GM12878 (cell line): ENCODE data around the gene LRSAM1.

Experiments
- CREB1 ChIP-seq: IDR thresholded peaks from 2 replicates; pipeline ENCODE4 v1.6.1; 2012; ENCODE audit warnings: low read depth, mild to moderate bottlenecking, inconsistent platforms
- EP300 ChIP-seq, 2 experiments: fragments of 150-350 bp in 1 of 2; IDR thresholded peaks; 2 replicates each; pipeline ENCODE4 v1.6.1; 2011 to 2012; ENCODE audit warnings: low read depth in 2 of 2, low read length in 2 of 2, borderline replicate concordance in 1 of 2, improper control_type of control experiment in 1 of 2, inconsistent platforms in 1 of 2; ENCODE audit not compliant: control insufficient read depth in 1 of 2
- GABPA ChIP-seq: IDR thresholded peaks from 2 replicates; pipeline ENCODE4 v1.6.1; 2014; ENCODE audit warnings: antibody characterized with exemption, low read depth, mild to moderate bottlenecking, inconsistent platforms
- MTA3 ChIP-seq: IDR thresholded peaks from 2 replicates; pipeline ENCODE4 v1.6.1; 2012; ENCODE audit warnings: low read length, inconsistent platforms, borderline replicate concordance
- POLR2A ChIP-seq: IDR thresholded peaks from 2 replicates; pipeline ENCODE4 v1.6.1; 2011; ENCODE audit warnings: low read depth, mild to moderate bottlenecking, low read length
- RCOR1 ChIP-seq: conservative IDR thresholded peaks from 2 replicates; pipeline ENCODE4 v1.6.1; 2012; ENCODE audit warnings: low read depth, low read length, improper control_type of control experiment
- SMC3 ChIP-seq: IDR thresholded peaks from 2 replicates; pipeline ENCODE4 v1.6.1; 2011; ENCODE audit warnings: low read length, improper control_type of control experiment, borderline replicate concordance
- SREBF1 ChIP-seq: IDR thresholded peaks from 2 replicates; pipeline ENCODE4 v1.6.1; 2012; ENCODE audit warnings: mild to moderate bottlenecking, low read length
- ZNF274 ChIP-seq: IDR thresholded peaks from one replicate; pipeline ENCODE4 v1.8.0; 2011; ENCODE audit not compliant: insufficient read length, insufficient read depth
- TF ChIP-seq, protein P1 (sequence below), 3 experiments: IDR thresholded peaks in 2 of 3; conservative IDR thresholded peaks in 1 of 3; 2 replicates each; pipeline ENCODE4 v1.5.1; 2011; ENCODE audit warnings: low read depth in 3 of 3, low read length in 3 of 3, mild to moderate bottlenecking in 3 of 3, control low read depth in 2 of 3, moderate library complexity in 2 of 3, inconsistent platforms in 1 of 3, mixed read lengths in 1 of 3; ENCODE audit not compliant: control insufficient read depth in 2 of 3, insufficient read depth in 1 of 3; ENCODE audit errors: extremely low read depth in 1 of 3
- TF ChIP-seq, protein P2 (sequence below): IDR thresholded peaks from 2 replicates; pipeline ENCODE4 v1.6.1; 2012; ENCODE audit warnings: low read depth, low read length, improper control_type of control experiment
- TF ChIP-seq, protein P3 (sequence below): fragments of 450-650 bp; IDR thresholded peaks from 2 replicates; pipeline ENCODE4 v1.6.1; 2014; ENCODE audit warnings: mild to moderate bottlenecking

DNA sequence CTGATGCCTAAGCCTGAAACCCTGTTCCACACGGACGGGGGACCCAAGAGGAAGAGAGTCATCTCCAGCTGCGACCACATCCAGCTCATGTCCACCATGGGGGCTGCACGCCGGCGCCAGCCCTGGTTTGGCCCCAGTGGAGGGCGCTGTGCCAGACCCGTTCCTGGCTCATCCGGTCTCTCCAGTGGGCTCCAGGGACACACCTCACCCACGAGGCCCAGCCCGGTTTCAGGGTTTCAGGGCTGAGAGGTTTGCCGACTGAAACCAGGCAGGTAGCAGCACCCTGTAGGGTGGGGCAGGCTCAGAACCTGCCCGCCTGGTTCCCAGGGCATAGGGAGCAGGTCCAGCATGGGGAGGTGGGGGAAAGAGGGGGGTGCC, 89.3 kb downstream of the LRSAM1 start:
- TF ChIP-seq MTA3 (no peak), POLR2A (no peak), SMC3 (no peak), CREB1 (no peak), GABPA (no peak), SREBF1 (no peak), RCOR1 (no peak), ZNF274 (no peak), EP300 (IDR thresholded peaks at IDR 0.05; ENCODE audit: borderline replicate concordance in 1 of 2, control insufficient read depth in 1 of 2, low read depth in 2 of 2, low read length in 2 of 2) (no peak)
- TF ChIP-seq, protein P1, sequence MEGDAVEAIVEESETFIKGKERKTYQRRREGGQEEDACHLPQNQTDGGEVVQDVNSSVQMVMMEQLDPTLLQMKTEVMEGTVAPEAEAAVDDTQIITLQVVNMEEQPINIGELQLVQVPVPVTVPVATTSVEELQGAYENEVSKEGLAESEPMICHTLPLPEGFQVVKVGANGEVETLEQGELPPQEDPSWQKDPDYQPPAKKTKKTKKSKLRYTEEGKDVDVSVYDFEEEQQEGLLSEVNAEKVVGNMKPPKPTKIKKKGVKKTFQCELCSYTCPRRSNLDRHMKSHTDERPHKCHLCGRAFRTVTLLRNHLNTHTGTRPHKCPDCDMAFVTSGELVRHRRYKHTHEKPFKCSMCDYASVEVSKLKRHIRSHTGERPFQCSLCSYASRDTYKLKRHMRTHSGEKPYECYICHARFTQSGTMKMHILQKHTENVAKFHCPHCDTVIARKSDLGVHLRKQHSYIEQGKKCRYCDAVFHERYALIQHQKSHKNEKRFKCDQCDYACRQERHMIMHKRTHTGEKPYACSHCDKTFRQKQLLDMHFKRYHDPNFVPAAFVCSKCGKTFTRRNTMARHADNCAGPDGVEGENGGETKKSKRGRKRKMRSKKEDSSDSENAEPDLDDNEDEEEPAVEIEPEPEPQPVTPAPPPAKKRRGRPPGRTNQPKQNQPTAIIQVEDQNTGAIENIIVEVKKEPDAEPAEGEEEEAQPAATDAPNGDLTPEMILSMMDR (IDR thresholded peaks at IDR 0.05 in 2 of 3, conservative IDR thresholded peaks at IDR 0.05 in 1 of 3; ENCODE audit: control insufficient read depth in 2 of 3, extremely low read depth in 1 of 3, insufficient read depth in 1 of 3, low read depth in 3 of 3, low read length in 3 of 3): no peak
- TF ChIP-seq, protein P2, sequence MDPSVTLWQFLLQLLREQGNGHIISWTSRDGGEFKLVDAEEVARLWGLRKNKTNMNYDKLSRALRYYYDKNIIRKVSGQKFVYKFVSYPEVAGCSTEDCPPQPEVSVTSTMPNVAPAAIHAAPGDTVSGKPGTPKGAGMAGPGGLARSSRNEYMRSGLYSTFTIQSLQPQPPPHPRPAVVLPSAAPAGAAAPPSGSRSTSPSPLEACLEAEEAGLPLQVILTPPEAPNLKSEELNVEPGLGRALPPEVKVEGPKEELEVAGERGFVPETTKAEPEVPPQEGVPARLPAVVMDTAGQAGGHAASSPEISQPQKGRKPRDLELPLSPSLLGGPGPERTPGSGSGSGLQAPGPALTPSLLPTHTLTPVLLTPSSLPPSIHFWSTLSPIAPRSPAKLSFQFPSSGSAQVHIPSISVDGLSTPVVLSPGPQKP: no peak
- TF ChIP-seq, protein P3, sequence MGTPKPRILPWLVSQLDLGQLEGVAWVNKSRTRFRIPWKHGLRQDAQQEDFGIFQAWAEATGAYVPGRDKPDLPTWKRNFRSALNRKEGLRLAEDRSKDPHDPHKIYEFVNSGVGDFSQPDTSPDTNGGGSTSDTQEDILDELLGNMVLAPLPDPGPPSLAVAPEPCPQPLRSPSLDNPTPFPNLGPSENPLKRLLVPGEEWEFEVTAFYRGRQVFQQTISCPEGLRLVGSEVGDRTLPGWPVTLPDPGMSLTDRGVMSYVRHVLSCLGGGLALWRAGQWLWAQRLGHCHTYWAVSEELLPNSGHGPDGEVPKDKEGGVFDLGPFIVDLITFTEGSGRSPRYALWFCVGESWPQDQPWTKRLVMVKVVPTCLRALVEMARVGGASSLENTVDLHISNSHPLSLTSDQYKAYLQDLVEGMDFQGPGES: no peak
